Endodermal cell (in vitro differentiated cells): Measurements from ENCODE around the gene SEPTIN12. TPM values are rescaled to one million over a fixed set of nuclear protein-coding genes. Genes with fewer than 3 reads are reported as not detected.

Experiments
- DNase-seq: peaks from one replicate; pipeline ENCODE4 v3.0.0-alpha.2; 2017
- H3K27ac ChIP-seq: 2 replicates; pipeline ENCODE4 v1.5.1; 2013; ENCODE audit warnings: mild to moderate bottlenecking, low read depth, low read length, moderate library complexity
- H3K27me3 ChIP-seq: 2 replicates; pipeline ENCODE4 v1.6.1; 2013; ENCODE audit warnings: mild to moderate bottlenecking, low read length, moderate library complexity; ENCODE audit not compliant: insufficient read depth, control insufficient read depth, poor library complexity, severe bottlenecking
- H3K36me3 ChIP-seq: 2 replicates; pipeline ENCODE4 v1.7.0; 2013; ENCODE audit warnings: mild to moderate bottlenecking, low read length, moderate library complexity; ENCODE audit not compliant: control insufficient read depth, insufficient read depth
- H3K4me1 ChIP-seq: one replicate; pipeline ENCODE4 v1.7.0; 2013; ENCODE audit warnings: low read length; ENCODE audit not compliant: control insufficient read depth, insufficient read depth
- H3K4me3 ChIP-seq: 2 replicates; pipeline ENCODE4 v1.5.1; 2013; ENCODE audit warnings: mild to moderate bottlenecking, low read length, moderate library complexity
- H3K9ac ChIP-seq: 2 replicates; pipeline ENCODE4 v1.6.1; 2013; ENCODE audit warnings: mild to moderate bottlenecking, low read length, moderate library complexity; ENCODE audit not compliant: poor library complexity, severe bottlenecking; ENCODE audit errors: extremely low read depth
- H3K9me3 ChIP-seq: 2 replicates; pipeline ENCODE4 v1.6.1; 2013; ENCODE audit warnings: mild to moderate bottlenecking, low read length, moderate library complexity; ENCODE audit not compliant: control insufficient read depth
- H3K27ac Mint-ChIP-seq: 2 replicates; pipeline ENCODE4 v1.8.0; 2020; ENCODE audit warnings: mixed read lengths
- H3K27me3 Mint-ChIP-seq: 2 replicates; pipeline ENCODE4 v1.8.0; 2021; ENCODE audit warnings: mild to moderate bottlenecking, mixed read lengths; ENCODE audit not compliant: insufficient read depth
- H3K36me3 Mint-ChIP-seq: 2 replicates; pipeline ENCODE4 v1.8.0; 2020; ENCODE audit warnings: low read depth, mixed read lengths
- H3K4me1 Mint-ChIP-seq: 2 replicates; pipeline ENCODE4 v1.8.0; 2020; ENCODE audit warnings: mixed read lengths
- H3K4me3 Mint-ChIP-seq: 2 replicates; pipeline ENCODE4 v1.8.0; 2020; ENCODE audit warnings: mild to moderate bottlenecking, moderate library complexity, mixed read lengths
- H3K9me3 Mint-ChIP-seq: 2 replicates; pipeline ENCODE4 v1.8.0; 2020; ENCODE audit warnings: mild to moderate bottlenecking, mixed read lengths
- WGBS, 2 experiments: methylation state at CpG; one replicate each; pipeline versions ENCODE4 v1.1.5 to v1.1.7; 2013; ENCODE audit warnings: missing lambda C conversion rate in 2 of 2, mixed read lengths in 1 of 2; ENCODE audit not compliant: insufficient coverage in 1 of 2, insufficient read length in 1 of 2; 5-methylcytosine and 5-hydroxymethylcytosine counted together
- total RNA-seq, 2 donors: library from RNA; stranded (reverse); fragmentation: NEBNext Ultra II Directional in 1 of 2; extraction: Animal tissue kit (Norgen Biotek cat#: 25700) in 1 of 2; gene quantifications; 2 replicates in 1 of 2; 3 replicates in 1 of 2; pipeline ENCODE4 v1.2.1, GENCODE V29; 2021
- TF ChIP-seq, protein P1 (sequence below): fragments of 200-600 bp; sonication (generic); conservative IDR thresholded peaks from 2 replicates; pipeline ENCODE4 v1.5.0; 2021; ENCODE audit warnings: antibody characterized with exemption, mild to moderate bottlenecking

The SEPTIN12 gene
- total RNA-seq, 2 donors from 2014 or later: 0.40 to 0.73 TPM

GRCh38 chr16:4772351-4772750 is 15.8 kb downstream of the SEPTIN12 start:
- no peaks in the 10 kb centered on the region for H3K36me3 Mint-ChIP-seq
- H3K4me3 Mint-ChIP-seq: no peak overlapping the region
- Histone ChIP-seq H3K27me3 (no peaks in the 10 kb centered on the region), H3K9me3 (no peaks in the 10 kb centered on the region), H3K4me1 (peaks cover 3% of the 10 kb centered on the region), H3K9ac (no peak overlapping the region), H3K4me3 (no peak overlapping the region), H3K36me3 (no peaks in the 10 kb centered on the region), H3K27ac (no peak overlapping the region)
- WGBS, 2 experiments: 95 to 96% methylated on average over 4 to 5 of the region's 5 CpGs
- DNase-seq: no peak
- no peak overlapping the region for H3K27ac Mint-ChIP-seq
- peaks cover 16% of the 10 kb centered on the region for H3K4me1 Mint-ChIP-seq
- H3K27me3 Mint-ChIP-seq: no peaks in the 10 kb centered on the region
- no peaks in the 10 kb centered on the region for H3K9me3 Mint-ChIP-seq
- TF ChIP-seq, protein P1, sequence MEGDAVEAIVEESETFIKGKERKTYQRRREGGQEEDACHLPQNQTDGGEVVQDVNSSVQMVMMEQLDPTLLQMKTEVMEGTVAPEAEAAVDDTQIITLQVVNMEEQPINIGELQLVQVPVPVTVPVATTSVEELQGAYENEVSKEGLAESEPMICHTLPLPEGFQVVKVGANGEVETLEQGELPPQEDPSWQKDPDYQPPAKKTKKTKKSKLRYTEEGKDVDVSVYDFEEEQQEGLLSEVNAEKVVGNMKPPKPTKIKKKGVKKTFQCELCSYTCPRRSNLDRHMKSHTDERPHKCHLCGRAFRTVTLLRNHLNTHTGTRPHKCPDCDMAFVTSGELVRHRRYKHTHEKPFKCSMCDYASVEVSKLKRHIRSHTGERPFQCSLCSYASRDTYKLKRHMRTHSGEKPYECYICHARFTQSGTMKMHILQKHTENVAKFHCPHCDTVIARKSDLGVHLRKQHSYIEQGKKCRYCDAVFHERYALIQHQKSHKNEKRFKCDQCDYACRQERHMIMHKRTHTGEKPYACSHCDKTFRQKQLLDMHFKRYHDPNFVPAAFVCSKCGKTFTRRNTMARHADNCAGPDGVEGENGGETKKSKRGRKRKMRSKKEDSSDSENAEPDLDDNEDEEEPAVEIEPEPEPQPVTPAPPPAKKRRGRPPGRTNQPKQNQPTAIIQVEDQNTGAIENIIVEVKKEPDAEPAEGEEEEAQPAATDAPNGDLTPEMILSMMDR: no peak

DNA sequence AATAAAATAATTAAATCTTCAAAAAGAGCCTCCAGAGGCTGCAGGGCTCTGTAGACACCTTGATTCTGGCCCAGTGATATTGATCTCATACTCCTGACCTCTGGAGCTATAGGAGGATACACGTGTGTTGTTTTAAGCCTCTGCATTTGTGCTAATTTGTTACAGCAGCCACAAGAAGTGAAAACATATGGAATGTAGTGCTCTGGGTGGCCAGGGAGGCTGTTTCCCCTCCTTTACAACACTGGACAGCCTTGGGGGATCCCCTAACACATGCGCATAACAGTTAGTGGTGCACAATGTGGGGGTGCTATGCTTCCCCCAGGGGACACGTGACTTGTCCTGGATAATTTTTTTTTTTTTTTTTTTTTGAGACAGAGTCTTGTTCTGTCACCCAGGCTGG is 16.5 kb downstream of the SEPTIN12 start:
- no peaks in the 10 kb centered on the region for H3K9me3 Mint-ChIP-seq
- Histone ChIP-seq H3K27ac (no peak overlapping the region), H3K27me3 (no peaks in the 10 kb centered on the region), H3K36me3 (no peaks in the 10 kb centered on the region), H3K9me3 (no peaks in the 10 kb centered on the region), H3K4me3 (no peak overlapping the region), H3K4me1 (peaks cover 3% of the 10 kb centered on the region), H3K9ac (no peak overlapping the region)
- H3K27me3 Mint-ChIP-seq: no peaks in the 10 kb centered on the region
- H3K36me3 Mint-ChIP-seq: no peaks in the 10 kb centered on the region
- TF ChIP-seq, protein P1: no peak
- H3K27ac Mint-ChIP-seq: no peak overlapping the region
- WGBS, 2 experiments: 80 to 100% methylated on average over 1 to 3 of the region's 3 CpGs
- no peak overlapping the region for H3K4me3 Mint-ChIP-seq
- H3K4me1 Mint-ChIP-seq: peaks cover 16% of the 10 kb centered on the region
- DNase-seq: no peak

DNA sequence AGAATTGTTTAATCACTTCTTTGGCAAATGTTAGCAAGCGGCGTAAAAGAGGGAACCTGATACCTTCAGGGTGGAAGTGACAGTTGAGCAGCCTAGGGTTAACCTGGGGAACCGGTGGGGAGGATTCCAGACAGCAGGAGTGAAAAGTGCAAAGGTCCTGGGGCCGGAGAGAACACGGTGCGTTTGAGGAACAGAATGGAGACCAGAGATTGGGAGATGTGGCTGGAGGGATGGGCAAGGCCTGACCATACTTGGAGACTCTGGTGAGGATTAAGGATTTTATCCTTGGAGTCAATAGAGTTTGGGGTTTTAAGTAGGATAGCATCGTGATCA is 18.9 kb downstream of the SEPTIN12 start:
- Mint-ChIP-seq H3K4me1 (peaks cover 21% of the 10 kb centered on the region), H3K4me3 (peak overlapping the region; percentile 76), H3K36me3 (peaks cover 8% of the 10 kb centered on the region), H3K9me3 (no peaks in the 10 kb centered on the region), H3K27ac (peak overlapping the region; percentile 57), H3K27me3 (no peaks in the 10 kb centered on the region)
- H3K4me3 ChIP-seq: peak overlapping the region; percentile 73
- H3K9ac ChIP-seq: no peak overlapping the region
- TF ChIP-seq, protein P1: no peak
- H3K4me1 ChIP-seq: no peaks in the 10 kb centered on the region
- H3K27ac ChIP-seq: no peak overlapping the region
- H3K9me3 ChIP-seq: no peaks in the 10 kb centered on the region
- peaks cover 7% of the 10 kb centered on the region for H3K36me3 ChIP-seq
- no peak for DNase-seq
- 88 to 91% methylated on average over 7 of the region's 7 CpGs for WGBS, 2 experiments
- H3K27me3 ChIP-seq: no peaks in the 10 kb centered on the region
